SK-N-SH (cell line): ENCODE measurements around the gene C4orf50. TPM values are rescaled to one million over a fixed set of nuclear protein-coding genes. Genes with fewer than 3 reads are reported as not detected.

Experiments
- CTCF ChIA-PET: fragments of 300-600, 350-600 bp; formaldehyde crosslinking; extraction: SDS; loops from one replicate; lab custom pipeline; 2021; lab: Yijun Ruan, JAX
- POLR2A ChIA-PET: fragments of 350-600 bp; sonication (Branson Sonifier 250); formaldehyde crosslinking; extraction: SDS; loops from one replicate; lab custom pipeline; 2020; ENCODE audit warnings: antibody characterized with exemption, inconsistent platforms; lab: Yijun Ruan, JAX
- DNase-seq: peaks from one replicate; pipeline ENCODE4 v3.0.0; 2012
- H2AFZ ChIP-seq: fragments of 200-600 bp; sonication (generic); 2 replicates; pipeline ENCODE4 v1.8.1; 2016; ENCODE audit warnings: antibody characterized with exemption, mild to moderate bottlenecking, low read depth
- H3F3A ChIP-seq: fragments of 200-600 bp; sonication (generic); replicated peaks from 2 replicates; pipeline ENCODE3; 2016; ENCODE audit warnings: antibody characterized with exemption, mild to moderate bottlenecking; ENCODE audit not compliant: insufficient read depth
- H3K27ac ChIP-seq, 2 experiments: fragments of 200-500 bp in 1 of 2; fragments of 200-600 bp in 1 of 2; sonication (Bioruptor generic) in 1 of 2; sonication (generic), shearing (Covaris generic) in 1 of 2; 2 replicates each; pipeline versions ENCODE4 v1.5.1 to v1.6.1; 2014 to 2016; ENCODE audit warnings: low read depth in 2 of 2, inconsistent platforms in 1 of 2, low read length in 1 of 2, mild to moderate bottlenecking in 1 of 2, mixed read lengths in 1 of 2
- H3K27me3 ChIP-seq: fragments of 200-600 bp; sonication (generic), shearing (Covaris generic); 2 replicates; pipeline ENCODE4 v1.6.1; 2016; ENCODE audit warnings: mixed run types; ENCODE audit not compliant: insufficient read depth
- H3K36me3 ChIP-seq, 2 experiments: fragments of 200-500 bp in 1 of 2; fragments of 200-600 bp in 1 of 2; sonication (Bioruptor generic) in 1 of 2; sonication (generic) in 1 of 2; replicated peaks in 1 of 2; 2 replicates each; pipeline versions ENCODE3 to v1.5.1; 2014 to 2016; ENCODE audit warnings: low read length in 1 of 2, mild to moderate bottlenecking in 1 of 2; ENCODE audit not compliant: insufficient read depth in 2 of 2, control insufficient read depth in 1 of 2
- H3K4me1 ChIP-seq, 2 experiments: fragments of 200-500 bp in 1 of 2; fragments of 200-600 bp in 1 of 2; sonication (Bioruptor generic) in 1 of 2; sonication (generic), shearing (Covaris generic) in 1 of 2; 2 replicates each; pipeline versions ENCODE4 v1.5.1 to v1.6.1; 2014 to 2016; ENCODE audit warnings: low read depth in 1 of 2, low read length in 1 of 2, mixed run types in 1 of 2; ENCODE audit not compliant: insufficient read depth in 2 of 2, control insufficient read depth in 1 of 2
- H3K4me2 ChIP-seq: fragments of 200-600 bp; sonication (generic), shearing (Covaris generic); 2 replicates; pipeline ENCODE4 v1.6.1; 2017; ENCODE audit warnings: mixed run types
- H3K4me3 ChIP-seq, 2 experiments: fragments of 200-500 bp in 1 of 2; fragments of 200-600 bp in 1 of 2; sonication (Bioruptor generic) in 1 of 2; sonication (generic), shearing (Covaris generic) in 1 of 2; 2 replicates each; pipeline versions ENCODE4 v1.5.1 to v1.8.1; 2014 to 2016; ENCODE audit warnings: low read depth in 2 of 2, inconsistent platforms in 1 of 2, low read length in 1 of 2, mild to moderate bottlenecking in 1 of 2, mixed read lengths in 1 of 2, moderate library complexity in 1 of 2
- H3K79me2 ChIP-seq: fragments of 200-600 bp; sonication (generic); 2 replicates; pipeline ENCODE4 v1.8.1; 2017; ENCODE audit warnings: mild to moderate bottlenecking; ENCODE audit not compliant: insufficient read depth
- H3K9ac ChIP-seq: fragments of 200-600 bp; sonication (generic); 2 replicates; pipeline ENCODE4 v1.6.1; 2017; ENCODE audit warnings: mixed run types
- H3K9me2 ChIP-seq: fragments of 200-600 bp; sonication (generic); 2 replicates; pipeline ENCODE4 v1.6.1; 2017; ENCODE audit warnings: mixed run types
- H3K9me3 ChIP-seq: fragments of 200-600 bp; sonication (generic); 2 replicates; pipeline ENCODE4 v1.6.1; 2017; ENCODE audit warnings: mixed run types, mild to moderate bottlenecking, moderate library complexity
- H4K20me1 ChIP-seq: fragments of 200-600 bp; sonication (generic); 2 replicates; pipeline ENCODE4 v1.6.1; 2017; ENCODE audit warnings: mild to moderate bottlenecking, mixed run types; ENCODE audit not compliant: insufficient read depth
- CTCF ChIP-seq: fragments of 200-600 bp; sonication (generic); IDR thresholded peaks from 2 replicates; pipeline ENCODE4 v1.6.1; 2017; ENCODE audit warnings: antibody characterized with exemption, mild to moderate bottlenecking, moderate library complexity
- FOXJ3 ChIP-seq: sonication (generic); formaldehyde crosslinking; IDR thresholded peaks from 2 replicates; pipeline ENCODE4 v1.5.1; 2020; ENCODE audit warnings: mild to moderate bottlenecking, missing genetic modification reagents
- FOXM1 ChIP-seq: IDR thresholded peaks from 2 replicates; pipeline ENCODE4 v1.4.0; 2012; ENCODE audit warnings: low read depth, mild to moderate bottlenecking
- GABPA ChIP-seq: IDR thresholded peaks from 2 replicates; pipeline ENCODE4 v1.4.0; 2012; ENCODE audit warnings: low read depth, mild to moderate bottlenecking
- GATA2 ChIP-seq: sonication (generic); formaldehyde crosslinking; IDR thresholded peaks from 2 replicates; pipeline ENCODE4 v1.5.0; 2020; ENCODE audit warnings: mild to moderate bottlenecking, missing genetic modification reagents
- POLR2AphosphoS5 ChIP-seq: IDR thresholded peaks from 2 replicates; pipeline ENCODE4 v1.6.1; 2012; ENCODE audit warnings: low read depth, low read length
- SMC3 ChIP-seq: IDR thresholded peaks from 2 replicates; pipeline ENCODE4 v1.6.1; 2012; ENCODE audit warnings: low read depth, low read length, improper control_type of control experiment
- TAF1 ChIP-seq: IDR thresholded peaks from 2 replicates; pipeline ENCODE4 v1.6.1; 2012; ENCODE audit warnings: low read depth, mild to moderate bottlenecking, low read length, moderate library complexity, borderline replicate concordance
- TCF12 ChIP-seq: IDR thresholded peaks from 2 replicates; pipeline ENCODE4 v1.4.0; 2012
- WGBS: methylation state at CpG from one replicate; pipeline ENCODE4 v1.1.6; 2017; ENCODE audit warnings: low lambda C conversion rate; 5-methylcytosine and 5-hydroxymethylcytosine counted together
- polyA plus RNA-seq, 3 experiments: library from polyadenylated mRNA; depleted of rRNA; stranded (reverse); fragments of >200 nt; gene quantifications; 2 replicates each; pipeline ENCODE4 v1.2.3, GENCODE V29; 2012
- TF ChIP-seq, protein P1 (sequence below): IDR thresholded peaks from 2 replicates; pipeline ENCODE4 v1.6.1; 2012; ENCODE audit warnings: mild to moderate bottlenecking, low read depth, low read length, moderate library complexity

C4orf50 gene
- polyA plus RNA-seq, 1 of the 3 experiments (the other 2 are of a cell fraction): under 0.01 TPM

DNA sequence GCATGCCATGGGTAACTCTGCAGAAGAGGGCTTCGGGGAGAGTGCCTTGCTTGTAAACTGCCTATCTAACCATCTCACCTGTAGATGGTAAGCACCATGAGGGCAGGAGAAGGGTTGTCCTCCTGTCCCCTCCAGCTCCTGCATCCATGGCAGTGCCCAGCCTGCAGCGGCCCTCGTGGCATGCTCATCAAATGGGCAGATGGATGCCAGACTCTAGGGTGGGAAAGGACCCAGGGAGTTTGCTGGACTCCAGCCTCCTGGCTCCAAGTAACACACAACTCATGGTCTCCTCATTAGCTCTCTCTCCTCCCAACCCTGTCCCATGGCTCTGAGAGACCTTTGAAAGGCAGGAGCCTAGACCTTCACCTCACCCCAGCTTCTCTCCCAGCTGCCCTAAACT is 95.7 kb downstream of the C4orf50 start:
- no peak overlapping the region for H3K4me3 ChIP-seq
- H2AFZ ChIP-seq: no peak overlapping the region
- H4K20me1 ChIP-seq: no peaks in the 10 kb centered on the region
- H3K4me2 ChIP-seq: no peak overlapping the region
- 0% methylated on average over 1 of the region's 3 CpGs for WGBS
- no peaks in the 10 kb centered on the region for H3K27me3 ChIP-seq
- H3F3A ChIP-seq: no peaks in the 10 kb centered on the region
- H3K36me3 ChIP-seq: no peaks in the 10 kb centered on the region
- DNase-seq: no peak
- TF ChIP-seq GABPA (no peak), POLR2AphosphoS5 (no peak), SMC3 (no peak), TAF1 (no peak), CTCF (no peak), GATA2 (CRISPR knock-in tag) (no peak)
- TF ChIP-seq, protein P1, sequence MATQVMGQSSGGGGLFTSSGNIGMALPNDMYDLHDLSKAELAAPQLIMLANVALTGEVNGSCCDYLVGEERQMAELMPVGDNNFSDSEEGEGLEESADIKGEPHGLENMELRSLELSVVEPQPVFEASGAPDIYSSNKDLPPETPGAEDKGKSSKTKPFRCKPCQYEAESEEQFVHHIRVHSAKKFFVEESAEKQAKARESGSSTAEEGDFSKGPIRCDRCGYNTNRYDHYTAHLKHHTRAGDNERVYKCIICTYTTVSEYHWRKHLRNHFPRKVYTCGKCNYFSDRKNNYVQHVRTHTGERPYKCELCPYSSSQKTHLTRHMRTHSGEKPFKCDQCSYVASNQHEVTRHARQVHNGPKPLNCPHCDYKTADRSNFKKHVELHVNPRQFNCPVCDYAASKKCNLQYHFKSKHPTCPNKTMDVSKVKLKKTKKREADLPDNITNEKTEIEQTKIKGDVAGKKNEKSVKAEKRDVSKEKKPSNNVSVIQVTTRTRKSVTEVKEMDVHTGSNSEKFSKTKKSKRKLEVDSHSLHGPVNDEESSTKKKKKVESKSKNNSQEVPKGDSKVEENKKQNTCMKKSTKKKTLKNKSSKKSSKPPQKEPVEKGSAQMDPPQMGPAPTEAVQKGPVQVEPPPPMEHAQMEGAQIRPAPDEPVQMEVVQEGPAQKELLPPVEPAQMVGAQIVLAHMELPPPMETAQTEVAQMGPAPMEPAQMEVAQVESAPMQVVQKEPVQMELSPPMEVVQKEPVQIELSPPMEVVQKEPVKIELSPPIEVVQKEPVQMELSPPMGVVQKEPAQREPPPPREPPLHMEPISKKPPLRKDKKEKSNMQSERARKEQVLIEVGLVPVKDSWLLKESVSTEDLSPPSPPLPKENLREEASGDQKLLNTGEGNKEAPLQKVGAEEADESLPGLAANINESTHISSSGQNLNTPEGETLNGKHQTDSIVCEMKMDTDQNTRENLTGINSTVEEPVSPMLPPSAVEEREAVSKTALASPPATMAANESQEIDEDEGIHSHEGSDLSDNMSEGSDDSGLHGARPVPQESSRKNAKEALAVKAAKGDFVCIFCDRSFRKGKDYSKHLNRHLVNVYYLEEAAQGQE: no peak
- CTCF ChIA-PET: no interaction called here
- no peak overlapping the region for H3K9ac ChIP-seq
- H3K4me1 ChIP-seq: no peaks in the 10 kb centered on the region; a peak in 1 of 4 replicates
- no peaks in the 10 kb centered on the region for H3K9me2 ChIP-seq
- no peak overlapping the region for H3K27ac ChIP-seq
- H3K9me3 ChIP-seq: no peaks in the 10 kb centered on the region
- POLR2A ChIA-PET: no interaction called here
- no peaks in the 10 kb centered on the region for H3K79me2 ChIP-seq

DNA sequence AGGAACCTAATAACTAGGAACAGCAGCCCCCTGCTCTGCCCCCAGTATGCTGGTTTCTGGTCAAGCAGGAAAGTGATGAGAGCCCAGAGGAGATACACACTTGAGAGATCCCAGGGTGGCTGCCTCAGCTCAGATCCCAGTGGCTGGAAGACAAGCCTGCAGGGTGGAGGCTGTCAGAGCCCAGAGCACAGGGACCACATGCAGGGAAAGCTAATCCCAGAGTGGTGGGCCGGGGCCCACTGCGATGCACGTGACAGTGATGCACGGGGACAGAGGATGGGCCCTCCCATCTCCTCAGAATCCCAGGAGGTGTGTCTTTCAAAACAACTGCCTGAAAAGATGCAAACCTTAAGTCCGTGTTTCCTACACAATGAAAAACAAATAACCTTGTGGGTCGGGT is 96.2 kb downstream of the C4orf50 start:
- 26% methylated on average over 6 of the region's 6 CpGs for WGBS
- H3K9me3 ChIP-seq: no peaks in the 10 kb centered on the region

More for the DNA sequence above, 96.2 kb downstream of the C4orf50 start:
- no peaks in the 10 kb centered on the region; a peak in 1 of 4 replicates for H3K4me1 ChIP-seq
- no peak overlapping the region for H3K4me2 ChIP-seq
- CTCF ChIA-PET: interaction anchor here (0.9 kb wide), 1 partner anchor 40 kb away, joined by 3 read pairs; no protein-coding TSS in a partner anchor
- no peaks in the 10 kb centered on the region for H4K20me1 ChIP-seq
- H3K9ac ChIP-seq: no peak overlapping the region
- no peak overlapping the region for H2AFZ ChIP-seq
- POLR2A ChIA-PET: no interaction called here
- H3K27me3 ChIP-seq: no peaks in the 10 kb centered on the region
- no peak for DNase-seq
- TF ChIP-seq, protein P1: no peak
- TF ChIP-seq FOXJ3 (CRISPR knock-in tag) (no peak), SMC3 (no peak), CTCF (no peak), TCF12 (no peak), FOXM1 (no peak)
- no peaks in the 10 kb centered on the region for H3F3A ChIP-seq
- no peaks in the 10 kb centered on the region for H3K9me2 ChIP-seq
- no peaks in the 10 kb centered on the region for H3K79me2 ChIP-seq
- no peak overlapping the region for H3K27ac ChIP-seq
- no peak overlapping the region for H3K4me3 ChIP-seq
- H3K36me3 ChIP-seq: no peaks in the 10 kb centered on the region
